LNCaP clone FGC (cell line): ENCODE measurements around the gene RAP1GDS1.

Experiments
- DNase-seq: peaks from one replicate; pipeline ENCODE4 v3.0.0-alpha.2; 2011; ENCODE audit warnings: low read depth
- H3K4me3 ChIP-seq: 2 replicates; pipeline ENCODE4 v1.5.1; 2011; ENCODE audit warnings: mild to moderate bottlenecking, low read depth, low read length, control low read depth
- TF ChIP-seq, protein P1 (sequence below): IDR thresholded peaks from 2 replicates; pipeline ENCODE4 v1.5.1; 2012; ENCODE audit warnings: mild to moderate bottlenecking; ENCODE audit not compliant: control insufficient read depth, insufficient read depth; ENCODE audit errors: extremely low read depth

RAP1GDS1 gene

DNA sequence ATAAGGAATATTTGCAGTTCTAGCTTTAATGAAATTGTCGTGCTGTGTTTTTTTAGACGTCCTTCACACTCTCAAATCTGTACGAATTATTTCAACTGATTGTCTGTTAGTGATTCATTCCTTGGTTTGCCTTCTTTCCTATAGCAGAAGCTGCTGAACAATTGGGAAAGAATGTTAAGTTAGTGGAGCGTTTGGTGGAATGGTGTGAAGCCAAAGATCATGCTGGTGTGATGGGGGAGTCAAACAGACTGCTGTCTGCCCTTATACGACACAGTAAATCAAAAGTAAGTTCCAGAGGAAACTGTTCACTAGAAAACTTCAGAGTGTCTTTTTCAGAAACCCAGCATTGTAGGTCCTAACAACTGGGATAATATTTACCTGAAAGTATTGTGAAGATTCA, 159.9 kb downstream of the RAP1GDS1 start:
- no peak overlapping the region for H3K4me3 ChIP-seq
- TF ChIP-seq, protein P1, sequence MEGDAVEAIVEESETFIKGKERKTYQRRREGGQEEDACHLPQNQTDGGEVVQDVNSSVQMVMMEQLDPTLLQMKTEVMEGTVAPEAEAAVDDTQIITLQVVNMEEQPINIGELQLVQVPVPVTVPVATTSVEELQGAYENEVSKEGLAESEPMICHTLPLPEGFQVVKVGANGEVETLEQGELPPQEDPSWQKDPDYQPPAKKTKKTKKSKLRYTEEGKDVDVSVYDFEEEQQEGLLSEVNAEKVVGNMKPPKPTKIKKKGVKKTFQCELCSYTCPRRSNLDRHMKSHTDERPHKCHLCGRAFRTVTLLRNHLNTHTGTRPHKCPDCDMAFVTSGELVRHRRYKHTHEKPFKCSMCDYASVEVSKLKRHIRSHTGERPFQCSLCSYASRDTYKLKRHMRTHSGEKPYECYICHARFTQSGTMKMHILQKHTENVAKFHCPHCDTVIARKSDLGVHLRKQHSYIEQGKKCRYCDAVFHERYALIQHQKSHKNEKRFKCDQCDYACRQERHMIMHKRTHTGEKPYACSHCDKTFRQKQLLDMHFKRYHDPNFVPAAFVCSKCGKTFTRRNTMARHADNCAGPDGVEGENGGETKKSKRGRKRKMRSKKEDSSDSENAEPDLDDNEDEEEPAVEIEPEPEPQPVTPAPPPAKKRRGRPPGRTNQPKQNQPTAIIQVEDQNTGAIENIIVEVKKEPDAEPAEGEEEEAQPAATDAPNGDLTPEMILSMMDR, result no peak
- no peak for DNase-seq

DNA sequence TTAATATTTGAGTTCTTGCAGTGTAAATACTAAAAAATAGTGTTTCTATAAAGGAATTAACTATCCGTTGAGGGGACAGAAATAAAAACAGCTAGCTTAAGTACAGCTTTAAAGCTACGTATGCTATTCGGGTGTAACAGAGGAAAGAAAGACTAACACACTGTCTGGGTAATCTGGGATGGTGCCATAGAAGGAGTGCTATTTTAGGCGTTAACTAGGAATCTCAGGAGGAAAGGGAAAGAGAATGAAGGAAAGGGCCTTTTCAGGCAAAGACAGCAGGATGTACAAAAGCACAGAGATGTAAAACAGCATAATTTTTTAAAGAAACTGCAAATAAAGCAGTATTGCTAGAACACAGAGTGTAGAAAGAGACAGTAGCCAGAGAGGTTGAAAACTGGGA, 161.8 kb downstream of the RAP1GDS1 start:
- DNase-seq, result no peak
- TF ChIP-seq, protein P1, result no peak
- no peak overlapping the region for H3K4me3 ChIP-seq

DNA sequence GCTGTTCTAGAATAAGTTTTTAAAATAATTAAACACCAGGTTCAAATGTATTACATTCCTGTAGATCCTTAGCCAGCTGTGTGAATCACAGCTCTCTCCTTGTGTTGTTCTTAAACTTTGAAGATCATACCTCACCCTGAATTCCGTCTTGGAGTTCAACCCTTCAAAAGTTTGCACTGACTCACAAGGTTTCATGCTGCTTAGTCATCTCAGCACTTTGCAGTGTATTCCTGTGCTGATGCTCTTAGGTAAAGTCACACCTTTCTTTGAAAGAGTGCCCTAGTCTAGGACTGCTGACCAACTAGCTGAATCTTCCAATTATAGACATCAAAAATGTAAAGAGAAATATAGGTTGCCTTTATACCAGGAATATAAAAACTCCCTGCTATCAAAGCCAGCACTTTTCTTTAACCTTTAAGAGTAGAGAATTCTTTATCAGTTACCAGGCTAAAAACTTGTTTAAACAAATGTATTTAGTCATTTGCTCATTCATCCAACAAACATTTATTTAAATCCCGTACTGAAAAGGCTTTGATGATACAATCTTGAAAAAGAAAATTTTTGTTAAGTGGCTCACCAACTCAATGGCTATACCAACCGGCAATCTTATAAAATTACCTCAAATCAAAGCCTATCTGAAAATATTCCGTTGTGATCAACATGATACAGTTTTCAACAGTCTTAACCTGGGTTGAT, 169.7 kb downstream of the RAP1GDS1 start:
- TF ChIP-seq, protein P1, result no peak
- no peak for DNase-seq

GRCh38 chr4:98433691-98434090, 172.5 kb downstream of the RAP1GDS1 start:
- H3K4me3 ChIP-seq, result no peak overlapping the region
- TF ChIP-seq, protein P1, result no peak
- DNase-seq, result no peak

More for the DNA sequence above, 169.7 kb downstream of the RAP1GDS1 start:
- H3K4me3 ChIP-seq, result no peak overlapping the region

DNA sequence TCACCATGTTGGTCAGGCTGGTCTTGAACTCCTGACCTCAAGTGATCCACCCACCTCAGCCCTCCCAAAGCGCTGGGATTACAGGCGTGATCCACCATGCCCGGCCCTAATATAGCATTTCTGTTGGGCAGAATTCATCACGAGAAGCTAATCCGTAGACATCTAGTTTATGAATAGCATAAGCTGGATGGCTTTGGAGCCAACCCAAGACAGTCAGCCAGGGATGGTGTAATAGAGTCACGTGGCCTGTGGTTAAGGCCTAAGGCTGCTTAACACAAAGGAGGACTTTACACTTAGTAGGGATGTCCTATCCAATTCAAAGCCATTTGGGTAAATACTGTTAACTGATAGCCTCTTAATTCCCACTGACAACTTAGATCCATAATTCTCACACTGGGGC, 173.6 kb downstream of the RAP1GDS1 start:
- no peak for DNase-seq
- TF ChIP-seq, protein P1, result no peak
- no peak overlapping the region for H3K4me3 ChIP-seq

DNA sequence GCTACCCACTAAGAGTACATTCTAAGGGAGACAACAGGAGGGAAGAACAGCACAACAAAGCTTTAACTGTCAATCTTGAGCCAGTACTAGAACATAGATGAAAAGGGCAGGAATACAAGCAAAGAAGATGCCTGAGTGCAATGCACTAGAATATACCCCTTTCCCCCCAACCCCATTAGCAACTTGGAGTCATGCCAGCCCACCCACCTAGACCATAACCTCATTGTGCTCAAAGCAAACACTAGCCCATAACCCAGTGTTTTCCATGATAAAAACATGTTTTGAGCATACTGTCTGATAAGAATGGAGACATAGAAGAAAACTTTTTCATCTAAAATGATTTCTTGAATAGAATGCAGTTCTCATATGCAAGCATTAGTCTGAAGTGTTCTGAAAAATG, 183.2 kb downstream of the RAP1GDS1 start:
- no peak overlapping the region for H3K4me3 ChIP-seq
- DNase-seq, result no peak
- TF ChIP-seq, protein P1, result no peak
